Uterus (tissue), 4 donors: Measurements from ENCODE around the gene TRIP11. TPM values are rescaled to one million over a fixed set of nuclear protein-coding genes. Genes with fewer than 3 reads are reported as not detected.

Experiments used
- DNase-seq, 2 donors: peaks; one replicate each; pipeline ENCODE4 v3.0.0-alpha.2; 2019 to 2020
- H3K27ac ChIP-seq, 2 donors: fragments of 200-600 bp; sonication (generic); 1 replicate in 1 of 2; 2 replicates in 1 of 2; pipeline ENCODE4 v1.5.1; 2016 to 2018
- H3K27me3 ChIP-seq, 2 donors: fragments of 200-600 bp; sonication (generic); one replicate each; pipeline ENCODE4 v1.5.1; 2018 to 2019; ENCODE audit warnings: control low read depth in 1 of 2
- H3K36me3 ChIP-seq, 2 donors: fragments of 200-600 bp; sonication (generic); one replicate each; pipeline ENCODE4 v1.5.1; 2019; ENCODE audit warnings: control low read depth in 1 of 2
- H3K4me1 ChIP-seq, 2 donors: fragments of 200-600 bp; sonication (generic); one replicate each; pipeline ENCODE4 v1.5.1; 2018 to 2019; ENCODE audit warnings: control low read depth in 1 of 2
- H3K4me3 ChIP-seq, 2 donors: fragments of 200-600 bp; sonication (generic); 1 replicate in 1 of 2; 2 replicates in 1 of 2; pipeline ENCODE4 v1.5.1; 2018 to 2019; ENCODE audit warnings: mild to moderate bottlenecking in 1 of 2
- H3K9me3 ChIP-seq, 2 donors: fragments of 200-600 bp; sonication (generic); one replicate each; pipeline ENCODE4 v1.5.1; 2019; ENCODE audit warnings: control low read depth in 1 of 2
- POLR2A ChIP-seq, 2 donors: fragments of 450-650 bp; IDR thresholded peaks; one replicate each; pipeline ENCODE4 v1.6.1; 2016; ENCODE audit warnings: antibody characterized with exemption in 2 of 2, mild to moderate bottlenecking in 1 of 2, moderate library complexity in 1 of 2
- intact Hi-C: fragments of 100-400 bp; cut with DNase I; formaldehyde crosslinking; loops from one replicate; pipeline ENCODE4 v1.15.1; 2023; ENCODE audit warnings: low total_unique reads
- total RNA-seq, 4 donors: library from RNA; depleted of rRNA in 3 of 4; stranded (reverse); fragments of >200 nt in 3 of 4; gene quantifications; one replicate each; pipeline versions ENCODE4 v1.1.0 to v1.2.4, GENCODE V29; 2014 to 2023
- TF ChIP-seq, protein P1 (sequence below), 4 experiments: fragments of 200-600 bp in 2 of 4; fragments of 450-650 bp in 2 of 4; sonication (generic) in 2 of 4; IDR thresholded peaks; one replicate each; pipeline ENCODE4 v1.5.1; 2016 to 2019; ENCODE audit warnings: antibody characterized with exemption in 4 of 4, mild to moderate bottlenecking in 2 of 4, moderate library complexity in 1 of 4
- donor health status: DM: yes; HTN: yes; CAD: no.

Gene TRIP11
- total RNA-seq, 4 donors from 2014 or later = 17.1 to 68.7 (median 47.7) TPM

DNA sequence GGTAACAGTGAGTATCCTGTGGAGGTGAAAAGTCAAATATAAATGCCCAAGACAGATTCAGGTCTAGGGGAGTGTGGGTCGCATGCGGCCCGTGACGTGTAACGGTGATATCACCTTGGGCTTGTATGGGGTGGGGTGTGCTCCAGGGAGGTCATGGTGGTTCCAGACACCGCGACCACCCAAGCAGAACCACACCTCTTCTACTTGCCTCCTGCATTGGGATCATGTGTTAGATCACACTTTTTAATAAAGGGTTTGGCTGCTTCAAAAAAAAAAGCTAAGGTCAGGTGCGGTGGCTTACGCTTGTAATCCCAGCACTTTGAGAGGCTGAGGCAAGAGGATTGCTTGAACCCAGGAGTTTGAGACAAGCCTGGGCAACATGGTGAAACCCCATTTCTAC lies 96.9 kb downstream of the TRIP11 start:
- Histone ChIP-seq H3K27ac (no peak overlapping the region), H3K9me3 (no peaks in the 10 kb centered on the region), H3K4me1 (no peaks in the 10 kb centered on the region), H3K27me3 (no peaks in the 10 kb centered on the region), H3K4me3 (no peak overlapping the region), H3K36me3 (no peaks in the 10 kb centered on the region)
- TF ChIP-seq POLR2A (IDR thresholded peaks at IDR 0.05) = no peak
- DNase-seq = no peak
- intact Hi-C loops = no loop called here

DNA sequence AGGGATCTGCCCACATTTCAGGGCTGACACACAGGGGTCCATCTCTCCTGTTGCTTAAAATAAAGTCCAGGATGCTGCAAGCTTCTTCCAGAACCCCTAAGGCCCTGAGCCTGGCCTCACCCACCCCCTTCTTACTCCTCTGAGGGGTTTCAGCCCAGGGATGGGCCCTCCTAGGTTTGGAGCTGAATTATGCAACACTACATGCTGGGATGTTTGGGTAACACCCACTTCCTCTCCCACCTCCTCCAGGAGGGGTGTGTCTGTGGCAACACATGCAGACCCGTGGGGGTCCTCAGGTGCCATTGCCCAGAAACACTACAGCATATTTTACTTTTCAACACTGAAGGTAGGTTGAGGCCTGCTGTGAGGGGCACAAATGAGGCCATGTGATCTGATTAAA lies 97.7 kb downstream of the TRIP11 start:
- no peak for DNase-seq
- Histone ChIP-seq H3K36me3 (no peaks in the 10 kb centered on the region), H3K27ac (no peak overlapping the region), H3K4me3 (no peak overlapping the region), H3K27me3 (no peaks in the 10 kb centered on the region), H3K9me3 (no peaks in the 10 kb centered on the region), H3K4me1 (no peaks in the 10 kb centered on the region)
- intact Hi-C loops = no loop called here
- no peak for TF ChIP-seq POLR2A (IDR thresholded peaks at IDR 0.05)
- TF ChIP-seq, protein P1, sequence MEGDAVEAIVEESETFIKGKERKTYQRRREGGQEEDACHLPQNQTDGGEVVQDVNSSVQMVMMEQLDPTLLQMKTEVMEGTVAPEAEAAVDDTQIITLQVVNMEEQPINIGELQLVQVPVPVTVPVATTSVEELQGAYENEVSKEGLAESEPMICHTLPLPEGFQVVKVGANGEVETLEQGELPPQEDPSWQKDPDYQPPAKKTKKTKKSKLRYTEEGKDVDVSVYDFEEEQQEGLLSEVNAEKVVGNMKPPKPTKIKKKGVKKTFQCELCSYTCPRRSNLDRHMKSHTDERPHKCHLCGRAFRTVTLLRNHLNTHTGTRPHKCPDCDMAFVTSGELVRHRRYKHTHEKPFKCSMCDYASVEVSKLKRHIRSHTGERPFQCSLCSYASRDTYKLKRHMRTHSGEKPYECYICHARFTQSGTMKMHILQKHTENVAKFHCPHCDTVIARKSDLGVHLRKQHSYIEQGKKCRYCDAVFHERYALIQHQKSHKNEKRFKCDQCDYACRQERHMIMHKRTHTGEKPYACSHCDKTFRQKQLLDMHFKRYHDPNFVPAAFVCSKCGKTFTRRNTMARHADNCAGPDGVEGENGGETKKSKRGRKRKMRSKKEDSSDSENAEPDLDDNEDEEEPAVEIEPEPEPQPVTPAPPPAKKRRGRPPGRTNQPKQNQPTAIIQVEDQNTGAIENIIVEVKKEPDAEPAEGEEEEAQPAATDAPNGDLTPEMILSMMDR (IDR thresholded peaks at IDR 0.05) = no peak

DNA sequence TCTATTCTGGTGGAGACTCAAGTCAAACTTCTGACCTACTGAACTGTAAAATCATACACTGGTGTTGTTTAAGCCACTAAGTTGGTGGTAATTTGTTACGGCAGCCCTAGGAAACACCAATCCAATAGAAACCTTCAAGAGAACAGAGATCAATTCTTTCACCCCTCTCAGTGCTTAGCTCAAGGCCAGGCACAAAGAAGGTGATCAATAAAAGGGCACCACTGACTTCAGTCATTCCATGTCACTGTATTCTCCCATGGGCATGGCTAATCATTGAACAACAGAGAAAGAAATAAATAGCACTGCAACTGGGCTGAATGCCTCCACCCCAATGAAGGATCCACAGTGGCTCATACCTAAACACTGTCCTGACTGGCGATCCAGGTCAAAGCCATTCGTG lies 99.7 kb downstream of the TRIP11 start:
- H3K4me3 ChIP-seq = no peak overlapping the region

DNA sequence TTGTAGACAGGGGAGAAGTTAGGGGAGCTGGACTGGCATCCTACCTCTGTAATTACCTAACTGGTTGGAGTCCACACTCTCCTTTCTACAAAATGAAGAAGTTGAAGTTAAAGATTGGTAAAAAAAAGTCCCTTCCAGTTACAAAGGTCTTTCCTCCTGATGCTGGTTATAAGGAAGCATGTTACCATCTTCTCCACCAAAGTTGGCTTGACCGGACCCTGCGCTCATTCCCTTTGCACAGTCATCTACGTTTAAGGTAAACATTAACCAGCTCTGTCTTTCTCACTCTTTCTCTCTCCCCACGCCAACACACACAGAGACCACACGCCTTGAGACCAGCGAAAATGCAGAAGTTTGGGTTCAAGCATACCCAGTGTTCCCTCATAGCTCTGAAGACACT lies 104.3 kb downstream of the TRIP11 start:
- H3K9me3 ChIP-seq = no peaks in the 10 kb centered on the region
- no peak for DNase-seq
- H3K27me3 ChIP-seq = no peaks in the 10 kb centered on the region
- no peak overlapping the region for H3K27ac ChIP-seq
- H3K4me3 ChIP-seq = no peak overlapping the region
- H3K36me3 ChIP-seq = no peaks in the 10 kb centered on the region
- intact Hi-C loops = no loop called here
- H3K4me1 ChIP-seq = no peaks in the 10 kb centered on the region
- TF ChIP-seq, protein P1 (IDR thresholded peaks at IDR 0.05) = no peak
- TF ChIP-seq POLR2A (IDR thresholded peaks at IDR 0.05) = no peak

More for the DNA sequence above, 99.7 kb downstream of the TRIP11 start:
- DNase-seq = no peak
- Histone ChIP-seq H3K27me3 (no peaks in the 10 kb centered on the region), H3K4me1 (no peaks in the 10 kb centered on the region), H3K36me3 (no peaks in the 10 kb centered on the region), H3K27ac (no peak overlapping the region), H3K9me3 (no peaks in the 10 kb centered on the region)
- intact Hi-C loops = no loop called here
- TF ChIP-seq, protein P1 (IDR thresholded peaks at IDR 0.05) = no peak
- no peak for TF ChIP-seq POLR2A (IDR thresholded peaks at IDR 0.05)

DNA sequence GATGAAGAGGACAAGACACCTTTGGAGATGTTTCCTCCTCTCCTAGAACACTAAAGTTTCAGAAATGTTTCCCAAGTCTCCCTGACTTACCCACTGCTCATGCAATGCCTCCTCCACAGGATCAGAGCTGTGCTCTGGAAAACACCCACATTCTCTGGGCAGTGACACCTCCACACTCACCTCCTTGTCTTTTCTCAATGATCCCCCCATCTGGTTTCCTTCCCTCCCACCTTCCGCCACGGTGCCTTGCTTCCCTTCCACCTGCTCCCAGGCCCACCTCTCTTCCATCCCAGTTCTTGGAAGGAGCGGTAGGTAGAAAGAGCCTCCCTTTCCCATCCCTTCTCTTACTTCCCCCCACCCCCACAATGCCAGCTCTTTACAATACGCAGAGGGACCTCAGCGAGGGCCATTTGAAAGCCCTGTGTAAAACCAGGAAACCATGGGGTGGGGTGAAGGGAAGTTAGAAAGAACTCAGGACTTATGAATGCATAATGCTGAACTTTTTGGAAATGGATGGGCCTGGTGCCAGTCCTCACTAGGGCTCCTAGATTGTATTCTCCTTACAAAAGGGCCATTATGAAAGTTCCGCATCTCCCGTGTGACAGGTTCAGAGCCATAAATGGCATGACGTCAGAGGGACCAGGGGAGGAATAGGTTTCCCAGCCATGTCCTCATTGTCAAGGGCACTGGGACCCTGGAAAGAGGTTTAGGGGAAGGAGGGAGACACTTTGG lies 105.1 kb downstream of the TRIP11 start:
- Histone ChIP-seq H3K4me1 (peaks cover 0 to 3% of the 10 kb centered on the region in 2 donors), H3K27ac (no peak overlapping the region), H3K36me3 (no peaks in the 10 kb centered on the region), H3K9me3 (no peaks in the 10 kb centered on the region), H3K4me3 (no peak overlapping the region), H3K27me3 (no peaks in the 10 kb centered on the region)
- DNase-seq = peak in 1 of 2 donors; percentile 32
- TF ChIP-seq, protein P1 (IDR thresholded peaks at IDR 0.05) = no peak
- no peak for TF ChIP-seq POLR2A (IDR thresholded peaks at IDR 0.05)
- intact Hi-C loops = no loop called here
